Osteoblast (primary cell): ENCODE data around the gene HCN1. TPM values are rescaled to one million over a fixed set of nuclear protein-coding genes. Genes with fewer than 3 reads are reported as not detected.

Source experiments
- DNase-seq: peaks from one replicate; pipeline ENCODE4 v3.0.0; 2011; ENCODE audit warnings: low spot score, mixed read lengths; ENCODE audit not compliant: insufficient read length; ENCODE audit errors: missing footprints
- H2AFZ ChIP-seq: 2 replicates; pipeline ENCODE4 v1.6.0; 2011; ENCODE audit warnings: mild to moderate bottlenecking, low read length
- H3K27ac ChIP-seq: 2 replicates; pipeline ENCODE4 v1.5.1; 2011; ENCODE audit warnings: mild to moderate bottlenecking, low read depth, low read length, moderate library complexity
- H3K27me3 ChIP-seq: 2 replicates; pipeline ENCODE4 v1.6.0; 2012; ENCODE audit warnings: mild to moderate bottlenecking, control low read depth, inconsistent platforms, low read length, moderate library complexity; ENCODE audit not compliant: insufficient read depth
- H3K36me3 ChIP-seq: 2 replicates; pipeline ENCODE4 v1.5.1; 2011; ENCODE audit warnings: mild to moderate bottlenecking, low read length, control low read depth, moderate library complexity; ENCODE audit not compliant: insufficient read depth
- H3K4me1 ChIP-seq: 2 replicates; pipeline ENCODE4 v1.5.1; 2011; ENCODE audit warnings: mild to moderate bottlenecking, low read length, control low read depth, moderate library complexity; ENCODE audit not compliant: insufficient read depth
- H3K4me2 ChIP-seq: 2 replicates; pipeline ENCODE4 v1.6.0; 2011; ENCODE audit warnings: mild to moderate bottlenecking, low read length; ENCODE audit not compliant: insufficient read depth
- H3K4me3 ChIP-seq: fragments of 200-600 bp; sonication (generic); 3 replicates; pipeline ENCODE4 v1.5.1; 2012; ENCODE audit warnings: mild to moderate bottlenecking, low read length, inconsistent platforms; ENCODE audit not compliant: insufficient read depth
- H3K79me2 ChIP-seq: 2 replicates; pipeline ENCODE4 v1.6.0; 2012; ENCODE audit warnings: mild to moderate bottlenecking, low read length, control low read depth, inconsistent platforms; ENCODE audit not compliant: insufficient read depth
- H3K9me3 ChIP-seq: 2 replicates; pipeline ENCODE4 v1.5.1; 2011; ENCODE audit warnings: low read depth, low read length, control low read depth
- H4K20me1 ChIP-seq: 2 replicates; pipeline ENCODE4 v1.6.0; 2012; ENCODE audit warnings: mild to moderate bottlenecking, low read length, control low read depth; ENCODE audit not compliant: insufficient read depth
- CTCF ChIP-seq: IDR thresholded peaks from 2 replicates; pipeline ENCODE4 v1.5.1; 2011; ENCODE audit warnings: mild to moderate bottlenecking, low read depth, low read length, moderate library complexity; ENCODE audit errors: extremely low read depth
- total RNA-seq: library from RNA; depleted of rRNA; stranded (reverse); fragments of >200 nt; gene quantifications from 2 replicates; pipeline ENCODE4 v1.2.3, GENCODE V29; 2012

Gene HCN1
- total RNA-seq, 1 donor, result not detected

- no peak overlapping the region for H2AFZ ChIP-seq
- H3K27me3 ChIP-seq, result no peaks in the 10 kb centered on the region
- no peaks in the 10 kb centered on the region for H3K36me3 ChIP-seq
- no peaks in the 10 kb centered on the region for H4K20me1 ChIP-seq
- no peak for DNase-seq
- no peak overlapping the region for H3K4me2 ChIP-seq
- H3K4me3 ChIP-seq, result no peak overlapping the region
- no peak overlapping the region for H3K27ac ChIP-seq
- no peaks in the 10 kb centered on the region for H3K79me2 ChIP-seq
- H3K4me1 ChIP-seq, result no peaks in the 10 kb centered on the region
- TF ChIP-seq CTCF, result no peak
- peaks cover 4% of the 10 kb centered on the region for H3K9me3 ChIP-seq
Observed at GRCh38 chr5:45648744-45649143, 47.4 kb downstream of the HCN1 start.

GRCh38 chr5:45643056-45643455, 53.1 kb downstream of the HCN1 start:
- Histone ChIP-seq H3K4me1 (no peaks in the 10 kb centered on the region), H3K4me3 (no peak overlapping the region)
- no peak for TF ChIP-seq CTCF

GRCh38 chr5:45642370-45642769, 53.8 kb downstream of the HCN1 start:
- no peak for TF ChIP-seq CTCF
- Histone ChIP-seq H3K4me3 (no peak overlapping the region), H3K9me3 (no peaks in the 10 kb centered on the region), H3K27ac (no peak overlapping the region), H3K4me1 (no peaks in the 10 kb centered on the region), H3K27me3 (no peaks in the 10 kb centered on the region), H2AFZ (no peak overlapping the region), H3K36me3 (no peaks in the 10 kb centered on the region), H3K79me2 (no peaks in the 10 kb centered on the region), H3K4me2 (no peak overlapping the region), H4K20me1 (no peaks in the 10 kb centered on the region)
- DNase-seq, result no peak

More at GRCh38 chr5:45643056-45643455, 53.1 kb downstream of the HCN1 start:
- Histone ChIP-seq H3K9me3 (no peaks in the 10 kb centered on the region), H3K27ac (no peak overlapping the region), H4K20me1 (no peaks in the 10 kb centered on the region), H3K27me3 (no peaks in the 10 kb centered on the region), H3K79me2 (no peaks in the 10 kb centered on the region), H3K36me3 (no peaks in the 10 kb centered on the region), H2AFZ (no peak overlapping the region), H3K4me2 (no peak overlapping the region)
- DNase-seq, result no peak

- DNase-seq, result no peak
- no peaks in the 10 kb centered on the region for H3K27me3 ChIP-seq
- no peaks in the 10 kb centered on the region for H4K20me1 ChIP-seq
- H3K79me2 ChIP-seq, result no peaks in the 10 kb centered on the region
- no peaks in the 10 kb centered on the region for H3K4me1 ChIP-seq
- no peak for TF ChIP-seq CTCF
- no peaks in the 10 kb centered on the region for H3K9me3 ChIP-seq
- H3K36me3 ChIP-seq, result no peaks in the 10 kb centered on the region
- no peak overlapping the region for H2AFZ ChIP-seq
- no peak overlapping the region for H3K4me3 ChIP-seq
- H3K27ac ChIP-seq, result no peak overlapping the region
- H3K4me2 ChIP-seq, result no peak overlapping the region
Observed at GRCh38 chr5:45639040-45639439, 57.1 kb downstream of the HCN1 start.
